ENCODE data around the gene IRAK2. TPM values are rescaled to one million over a fixed set of nuclear protein-coding genes. Genes with fewer than 3 reads are reported as not detected.

The IRAK2 gene
- total and polyA plus RNA-seq, 2 experiments from 2014 or later = 2.5 to 3.7 TPM

GRCh38 chr3:10249833-10250232 lies 85.1 kb downstream of the IRAK2 start:
- Histone ChIP-seq H3K4me3 (peak overlapping the region; percentile 71), H3K4me1 (ENCODE audit: insufficient read depth) (peaks cover 9% of the 10 kb centered on the region), H3K9me2 (replicated peaks; ENCODE audit: insufficient read depth) (no peaks in the 10 kb centered on the region), H3K4me2 (peak overlapping the region; percentile 98), H4K20me1 (ENCODE audit: insufficient read depth, poor library complexity, severe bottlenecking) (peaks cover 16% of the 10 kb centered on the region), H3K9me3 (ENCODE audit: low read depth) (no peaks in the 10 kb centered on the region), H3K36me3 (replicated peaks; ENCODE audit: insufficient read depth, low read depth) (no peaks in the 10 kb centered on the region), H3K79me2 (peaks cover 56% of the 10 kb centered on the region), H3K27ac (peak overlapping the region; percentile 82), H2AFZ (no peak overlapping the region), H3K27me3 (no peaks in the 10 kb centered on the region)
- no peak for DNase-seq (ENCODE audit: low spot score)
- WGBS (ENCODE audit: low lambda C conversion rate, missing lambda C conversion rate) = 15% methylated on average over 3 of the region's 3 CpGs
- TF ChIP-seq EZH2phosphoT487 (IDR thresholded peaks at IDR 0.05; ENCODE audit: low read depth, severe bottlenecking, unreplicated experiment) (no peak), CTCF (IDR thresholded peaks at IDR 0.05; ENCODE audit: poor library complexity) (no peak), EZH2 (IDR thresholded peaks at IDR 0.05; ENCODE audit: borderline replicate concordance) (no peak)

GRCh38 chr3:10251006-10251405 lies 86.3 kb downstream of the IRAK2 start:
- H3K27me3 ChIP-seq = no peaks in the 10 kb centered on the region
- no peak overlapping the region for H2AFZ ChIP-seq
- DNase-seq (ENCODE audit: low spot score) = no peak
- no peaks in the 10 kb centered on the region for H3K36me3 ChIP-seq (replicated peaks; ENCODE audit: insufficient read depth, low read depth)
- no peaks in the 10 kb centered on the region for H3K9me2 ChIP-seq (replicated peaks; ENCODE audit: insufficient read depth)
- peaks cover 9% of the 10 kb centered on the region for H3K4me1 ChIP-seq (ENCODE audit: insufficient read depth)
- 94% methylated on average over 3 of the region's 3 CpGs for WGBS (ENCODE audit: low lambda C conversion rate, missing lambda C conversion rate)
- TF ChIP-seq EZH2 (IDR thresholded peaks at IDR 0.05; ENCODE audit: borderline replicate concordance) (no peak), CTCF (IDR thresholded peaks at IDR 0.05; ENCODE audit: poor library complexity) (no peak), EZH2phosphoT487 (IDR thresholded peaks at IDR 0.05; ENCODE audit: low read depth, severe bottlenecking, unreplicated experiment) (no peak)
- no peak overlapping the region for H3K4me3 ChIP-seq
- no peaks in the 10 kb centered on the region for H3K9me3 ChIP-seq (ENCODE audit: low read depth)
- peak overlapping the region; percentile 98 for H3K4me2 ChIP-seq
- peaks cover 20% of the 10 kb centered on the region for H4K20me1 ChIP-seq (ENCODE audit: insufficient read depth, poor library complexity, severe bottlenecking)
- peak overlapping the region; percentile 82 for H3K27ac ChIP-seq
- peaks cover 67% of the 10 kb centered on the region for H3K79me2 ChIP-seq

GRCh38 chr3:10253731-10254130 lies 89.0 kb downstream of the IRAK2 start:
- TF ChIP-seq EZH2phosphoT487 (IDR thresholded peaks at IDR 0.05; ENCODE audit: low read depth, severe bottlenecking, unreplicated experiment) (no peak), CTCF (IDR thresholded peaks at IDR 0.05; ENCODE audit: poor library complexity) (no peak), EZH2 (IDR thresholded peaks at IDR 0.05; ENCODE audit: borderline replicate concordance) (no peak)
- no peaks in the 10 kb centered on the region for H3K9me2 ChIP-seq (replicated peaks; ENCODE audit: insufficient read depth)
- H3K4me3 ChIP-seq = no peak overlapping the region
- H3K9me3 ChIP-seq (ENCODE audit: low read depth) = no peaks in the 10 kb centered on the region
- no peak overlapping the region for H2AFZ ChIP-seq
- H3K27me3 ChIP-seq = no peaks in the 10 kb centered on the region
- DNase-seq (ENCODE audit: low spot score) = no peak
- peaks cover 92% of the 10 kb centered on the region for H3K79me2 ChIP-seq
- WGBS (ENCODE audit: low lambda C conversion rate, missing lambda C conversion rate) = 76% methylated on average over 3 of the region's 3 CpGs
- no peaks in the 10 kb centered on the region for H3K36me3 ChIP-seq (replicated peaks; ENCODE audit: insufficient read depth, low read depth)
- H4K20me1 ChIP-seq (ENCODE audit: insufficient read depth, poor library complexity, severe bottlenecking) = peaks cover 27% of the 10 kb centered on the region
- no peak overlapping the region for H3K4me2 ChIP-seq
- peaks cover 9% of the 10 kb centered on the region for H3K4me1 ChIP-seq (ENCODE audit: insufficient read depth)
- no peak overlapping the region for H3K27ac ChIP-seq

GRCh38 chr3:10255835-10256234 lies 91.1 kb downstream of the IRAK2 start:
- Histone ChIP-seq H2AFZ (no peak overlapping the region), H3K9me3 (ENCODE audit: low read depth) (no peaks in the 10 kb centered on the region), H3K36me3 (replicated peaks; ENCODE audit: insufficient read depth, low read depth) (peaks cover 4% of the 10 kb centered on the region), H3K4me3 (no peak overlapping the region), H3K9me2 (replicated peaks; ENCODE audit: insufficient read depth) (no peaks in the 10 kb centered on the region), H3K27me3 (no peaks in the 10 kb centered on the region), H3K4me2 (no peak overlapping the region), H3K4me1 (ENCODE audit: insufficient read depth) (peaks cover 2% of the 10 kb centered on the region), H4K20me1 (ENCODE audit: insufficient read depth, poor library complexity, severe bottlenecking) (peaks cover 21% of the 10 kb centered on the region), H3K27ac (no peak overlapping the region), H3K79me2 (peaks cover 89% of the 10 kb centered on the region)
- no peak for DNase-seq (ENCODE audit: low spot score)
- TF ChIP-seq EZH2 (IDR thresholded peaks at IDR 0.05; ENCODE audit: borderline replicate concordance) (no peak), CTCF (IDR thresholded peaks at IDR 0.05; ENCODE audit: poor library complexity) (no peak), EZH2phosphoT487 (IDR thresholded peaks at IDR 0.05; ENCODE audit: low read depth, severe bottlenecking, unreplicated experiment) (no peak)
- WGBS (ENCODE audit: low lambda C conversion rate, missing lambda C conversion rate) = 96% methylated on average over 7 of the region's 7 CpGs
